Nephron (organoid): ENCODE data around the gene DIP2C.

Experiments
- H3K27ac Mint-ChIP-seq, 3 experiments: 2 replicates each; pipeline ENCODE4 v1.8.0; 2020; ENCODE audit warnings: mixed read lengths in 3 of 3, mild to moderate bottlenecking in 2 of 3, moderate library complexity in 1 of 3
- H3K27me3 Mint-ChIP-seq: 2 replicates; pipeline ENCODE4 v1.8.0; 2021; ENCODE audit warnings: low read depth, mild to moderate bottlenecking, moderate library complexity, mixed read lengths
- H3K36me3 Mint-ChIP-seq: 2 replicates; pipeline ENCODE4 v1.8.0; 2020; ENCODE audit warnings: low read depth, mixed read lengths
- H3K4me1 Mint-ChIP-seq: 2 replicates; pipeline ENCODE4 v1.8.0; 2020; ENCODE audit warnings: mixed read lengths
- H3K4me3 Mint-ChIP-seq, 3 experiments: 2 replicates each; pipeline ENCODE4 v1.8.0; 2020; ENCODE audit warnings: mild to moderate bottlenecking in 3 of 3, mixed read lengths in 3 of 3, moderate library complexity in 2 of 3
- H3K9me3 Mint-ChIP-seq: 2 replicates; pipeline ENCODE4 v1.8.0; 2020; ENCODE audit warnings: mixed read lengths
- TF ChIP-seq, protein P1 (sequence below), 3 experiments: fragments of 200-600 bp; sonication (generic); IDR thresholded peaks; one replicate each; pipeline ENCODE4 v1.5.0; 2021; ENCODE audit warnings: antibody characterized with exemption in 3 of 3; ENCODE audit not compliant: unreplicated experiment in 3 of 3

Gene DIP2C

DNA sequence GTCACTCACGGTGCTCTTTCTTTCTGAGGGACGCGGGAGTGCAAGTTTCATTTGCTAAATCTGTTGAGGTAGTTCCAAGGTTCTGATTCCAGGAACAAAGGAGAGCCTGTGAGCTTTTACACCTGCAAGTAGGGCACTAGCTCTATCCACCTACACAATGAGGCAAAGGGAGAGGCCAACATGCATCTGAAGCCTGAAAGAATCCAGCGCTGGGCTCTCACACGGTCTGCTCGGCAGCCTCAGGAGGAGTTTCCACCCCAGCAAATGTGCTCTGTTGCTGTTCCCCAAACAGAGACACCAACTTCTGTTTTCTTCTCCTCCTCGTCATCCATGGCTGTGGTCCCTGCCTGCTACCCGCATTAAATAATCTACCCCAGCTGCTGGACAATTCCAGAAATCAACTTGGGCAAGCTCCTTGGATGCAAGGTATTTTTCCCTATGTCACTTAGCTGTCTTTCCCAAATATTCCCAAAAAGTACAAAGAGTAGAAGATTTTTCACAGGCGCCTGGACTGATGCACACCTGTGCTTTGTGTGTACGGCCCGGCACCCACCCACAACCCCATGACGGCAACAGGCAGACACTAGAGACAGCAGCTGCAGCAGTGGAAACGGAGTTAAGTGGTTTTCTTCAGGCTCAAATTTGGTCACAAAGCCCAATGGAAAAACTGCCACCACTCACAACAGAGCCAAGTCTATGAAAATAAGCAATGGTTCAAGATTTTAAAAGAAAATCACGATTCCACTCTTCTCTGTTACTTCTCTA, 377.4 kb downstream of the DIP2C start:
- no peak overlapping the region for H3K4me3 Mint-ChIP-seq
- H3K36me3 Mint-ChIP-seq: peaks cover 27% of the 10 kb centered on the region
- no peaks in the 10 kb centered on the region for H3K9me3 Mint-ChIP-seq
- TF ChIP-seq, protein P1, sequence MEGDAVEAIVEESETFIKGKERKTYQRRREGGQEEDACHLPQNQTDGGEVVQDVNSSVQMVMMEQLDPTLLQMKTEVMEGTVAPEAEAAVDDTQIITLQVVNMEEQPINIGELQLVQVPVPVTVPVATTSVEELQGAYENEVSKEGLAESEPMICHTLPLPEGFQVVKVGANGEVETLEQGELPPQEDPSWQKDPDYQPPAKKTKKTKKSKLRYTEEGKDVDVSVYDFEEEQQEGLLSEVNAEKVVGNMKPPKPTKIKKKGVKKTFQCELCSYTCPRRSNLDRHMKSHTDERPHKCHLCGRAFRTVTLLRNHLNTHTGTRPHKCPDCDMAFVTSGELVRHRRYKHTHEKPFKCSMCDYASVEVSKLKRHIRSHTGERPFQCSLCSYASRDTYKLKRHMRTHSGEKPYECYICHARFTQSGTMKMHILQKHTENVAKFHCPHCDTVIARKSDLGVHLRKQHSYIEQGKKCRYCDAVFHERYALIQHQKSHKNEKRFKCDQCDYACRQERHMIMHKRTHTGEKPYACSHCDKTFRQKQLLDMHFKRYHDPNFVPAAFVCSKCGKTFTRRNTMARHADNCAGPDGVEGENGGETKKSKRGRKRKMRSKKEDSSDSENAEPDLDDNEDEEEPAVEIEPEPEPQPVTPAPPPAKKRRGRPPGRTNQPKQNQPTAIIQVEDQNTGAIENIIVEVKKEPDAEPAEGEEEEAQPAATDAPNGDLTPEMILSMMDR (IDR thresholded peaks at IDR 0.05; ENCODE audit: unreplicated experiment in 3 of 3): no peak
- H3K27ac Mint-ChIP-seq: peak overlapping the region in 1 of 3 experiments; percentile 48
- H3K27me3 Mint-ChIP-seq: no peaks in the 10 kb centered on the region
- H3K4me1 Mint-ChIP-seq: peaks cover 42% of the 10 kb centered on the region

DNA sequence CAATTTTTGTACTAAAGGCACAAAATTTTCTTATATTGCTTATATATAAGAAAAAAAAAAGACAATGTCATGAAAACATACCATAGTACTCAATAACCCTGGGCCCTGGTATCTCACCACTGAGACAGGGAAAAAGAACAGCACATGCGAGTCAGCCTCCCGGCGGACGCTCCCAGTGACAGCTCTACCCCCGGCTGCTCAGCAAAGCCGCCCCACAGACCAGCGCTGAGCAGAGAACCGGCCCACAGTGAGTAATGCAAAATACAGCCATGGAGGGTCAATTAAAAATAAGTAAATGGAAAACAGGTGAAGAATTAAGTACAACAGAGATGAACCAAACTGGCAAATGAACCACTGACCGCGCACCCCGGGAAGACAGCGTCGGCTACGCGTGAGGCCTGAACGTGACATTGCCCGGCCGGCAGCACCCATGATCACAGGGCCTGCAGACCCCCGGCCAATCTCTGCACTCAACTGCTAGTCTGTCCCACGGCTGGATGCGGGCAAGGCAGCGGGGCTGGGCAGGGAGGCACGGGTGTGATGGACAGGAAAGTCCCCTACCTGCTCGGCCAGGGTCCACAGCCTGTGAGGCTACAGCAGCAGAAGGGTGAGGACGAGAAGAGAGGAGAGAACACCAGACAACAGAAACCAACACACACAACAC, 378.4 kb downstream of the DIP2C start:
- no peak overlapping the region for H3K4me3 Mint-ChIP-seq
- H3K4me1 Mint-ChIP-seq: peaks cover 49% of the 10 kb centered on the region
- H3K27me3 Mint-ChIP-seq: no peaks in the 10 kb centered on the region
- TF ChIP-seq, protein P1 (IDR thresholded peaks at IDR 0.05; ENCODE audit: unreplicated experiment in 3 of 3): no peak
- H3K27ac Mint-ChIP-seq: no peak overlapping the region
- no peaks in the 10 kb centered on the region for H3K9me3 Mint-ChIP-seq
- H3K36me3 Mint-ChIP-seq: peaks cover 27% of the 10 kb centered on the region

DNA sequence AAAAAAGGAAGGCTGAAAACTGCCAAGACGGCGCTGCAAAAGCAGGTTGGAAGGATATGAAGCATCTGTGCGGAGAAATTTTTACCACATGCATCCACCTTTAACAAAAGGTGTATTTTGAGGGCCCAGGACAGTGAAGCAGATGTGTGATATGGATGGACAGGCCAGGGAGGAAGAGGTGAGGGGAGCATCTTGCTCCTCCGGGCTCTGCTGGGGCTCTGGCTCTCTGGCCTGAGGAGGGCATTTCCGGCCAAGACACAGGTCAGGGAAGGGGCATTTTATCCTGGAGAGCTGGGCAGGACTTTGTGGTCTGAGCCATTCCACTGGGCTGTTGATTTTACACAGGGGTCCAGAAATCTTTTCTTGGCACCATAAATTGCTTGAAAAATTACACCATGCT, 379.1 kb downstream of the DIP2C start:
- Mint-ChIP-seq H3K27me3 (no peaks in the 10 kb centered on the region), H3K4me3 (no peak overlapping the region), H3K9me3 (no peaks in the 10 kb centered on the region), H3K36me3 (peaks cover 27% of the 10 kb centered on the region), H3K4me1 (peaks cover 44% of the 10 kb centered on the region), H3K27ac (peak overlapping the region; percentile 3 to 31 (median 12))
- TF ChIP-seq, protein P1 (IDR thresholded peaks at IDR 0.05; ENCODE audit: unreplicated experiment in 3 of 3): no peak

DNA sequence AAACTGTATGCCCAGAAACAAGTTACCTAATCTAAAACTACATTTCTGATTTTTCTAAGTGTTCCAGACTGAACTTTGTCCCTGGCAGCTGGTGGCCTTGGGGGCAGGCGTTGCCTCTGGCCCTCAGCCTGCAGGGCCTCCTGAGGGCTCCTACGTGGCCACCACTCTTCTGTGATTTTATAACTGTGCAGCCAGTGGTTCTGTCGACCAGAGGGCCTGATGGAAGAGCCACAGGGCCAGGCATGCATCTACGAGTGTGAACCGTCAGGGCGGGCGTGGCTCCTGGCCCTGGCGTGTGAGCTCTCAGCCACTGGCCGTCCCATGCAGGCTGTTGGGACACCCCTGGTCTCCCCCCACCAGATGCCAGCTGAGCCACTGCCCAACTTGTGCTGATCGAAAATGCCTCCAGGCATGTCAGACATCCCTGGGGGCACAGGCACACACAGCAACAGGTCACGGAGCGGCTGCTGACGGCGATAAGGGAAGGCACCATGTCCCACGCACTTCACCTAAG, 380.8 kb downstream of the DIP2C start:
- Mint-ChIP-seq H3K27ac (peak overlapping the region; percentile 73 to 85 (median 83)), H3K36me3 (peaks cover 26% of the 10 kb centered on the region), H3K4me1 (peaks cover 31% of the 10 kb centered on the region), H3K4me3 (no peak overlapping the region), H3K9me3 (no peaks in the 10 kb centered on the region), H3K27me3 (no peaks in the 10 kb centered on the region)
- TF ChIP-seq, protein P1 (IDR thresholded peaks at IDR 0.05; ENCODE audit: unreplicated experiment in 3 of 3): no peak

DNA sequence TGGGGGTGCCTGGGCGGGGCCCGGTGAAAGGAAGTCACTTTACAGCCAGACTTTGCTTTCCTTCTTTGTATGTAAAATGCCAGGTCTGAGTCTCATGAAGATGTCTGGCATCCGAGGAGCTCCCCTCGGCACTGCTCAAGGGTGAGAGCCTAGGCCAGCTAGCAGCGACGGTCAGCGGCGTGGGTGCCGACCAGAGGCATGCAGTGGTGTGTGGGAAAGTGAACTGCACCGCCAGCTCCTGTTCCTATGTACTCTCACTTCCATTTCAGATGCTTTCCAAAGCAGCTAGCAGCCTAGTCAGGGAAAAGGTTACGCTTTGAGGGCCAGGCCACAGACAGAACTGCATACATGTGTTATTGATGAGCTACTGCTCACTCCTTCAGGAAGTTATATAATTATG, 381.4 kb downstream of the DIP2C start:
- Mint-ChIP-seq H3K36me3 (peaks cover 26% of the 10 kb centered on the region), H3K27ac (peak overlapping the region; percentile 73 to 85 (median 83)), H3K4me1 (peaks cover 31% of the 10 kb centered on the region), H3K27me3 (no peaks in the 10 kb centered on the region), H3K4me3 (no peak overlapping the region), H3K9me3 (no peaks in the 10 kb centered on the region)
- TF ChIP-seq, protein P1 (IDR thresholded peaks at IDR 0.05; ENCODE audit: unreplicated experiment in 3 of 3): no peak
